HepG2 (cell line): Measurements from ENCODE around the gene TET2. TPM values are rescaled to one million over a fixed set of nuclear protein-coding genes. Genes with fewer than 3 reads are reported as not detected.

ENCODE experiments used
- CSRNP1 ChIP-seq: sonication (generic); formaldehyde crosslinking; IDR thresholded peaks from 2 replicates; pipeline ENCODE4 v1.8.1; 2023; ENCODE audit warnings: mild to moderate bottlenecking, missing genetic modification reagents
- RBM22 ChIP-seq: fragments of 200-400 bp; formaldehyde crosslinking; optimal IDR thresholded peaks from 2 replicates; pipeline ENCODE3; 2017; ENCODE audit warnings: mild to moderate bottlenecking, low read length, moderate library complexity
- RORA ChIP-seq: sonication (generic); formaldehyde crosslinking; IDR thresholded peaks from 2 replicates; pipeline ENCODE4 v1.5.0; 2020; ENCODE audit warnings: mild to moderate bottlenecking, missing genetic modification reagents, moderate library complexity
- TAF1 ChIP-seq: sonication (generic); formaldehyde crosslinking; IDR thresholded peaks from 2 replicates; pipeline ENCODE4 v1.4.0; 2020; ENCODE audit warnings: missing genetic modification reagents
- THAP9 ChIP-seq: sonication (generic); formaldehyde crosslinking; IDR thresholded peaks from 2 replicates; pipeline ENCODE4; 2020; ENCODE audit warnings: missing genetic modification reagents, mild to moderate bottlenecking, borderline replicate concordance
- ZBTB40 ChIP-seq, 2 experiments: fragments of 450-650 bp in 1 of 2; sonication (generic) in 1 of 2; formaldehyde crosslinking in 1 of 2; IDR thresholded peaks; 2 replicates each; pipeline versions ENCODE4 v1.6.1 to v1.8.0; 2016 to 2022; ENCODE audit warnings: antibody characterized with exemption in 1 of 2, mild to moderate bottlenecking in 1 of 2, missing genetic modification reagents in 1 of 2
- ZNF138 ChIP-seq: sonication (generic); formaldehyde crosslinking; IDR thresholded peaks from 2 replicates; pipeline ENCODE4 v1.5.0; 2020; ENCODE audit warnings: mild to moderate bottlenecking, low read depth, missing genetic modification reagents
- ZNF781 ChIP-seq: sonication (generic); formaldehyde crosslinking; IDR thresholded peaks from 2 replicates; pipeline ENCODE4 v1.5.1; 2020; ENCODE audit warnings: borderline replicate concordance, mild to moderate bottlenecking, missing genetic modification reagents; ENCODE audit errors: not compliant biosample characterization
- polyA plus RNA-seq, 8 experiments: library from polyadenylated mRNA; depleted of rRNA in 3 of 8; stranded (reverse) in 7 of 8; unstranded in 1 of 8; fragments of >200 nt; fragmentation: Illumina TruSeq in 4 of 8; extraction: Trizol in 4 of 8; gene quantifications; 2 replicates each; pipeline versions ENCODE4 v1.2.1 to v1.2.3, GENCODE V29; 2011 to 2016; ENCODE audit warnings: low read depth in 4 of 8, missing spikeins in 1 of 8, mixed read lengths in 1 of 8; ENCODE audit not compliant: insufficient read depth in 1 of 8
- total RNA-seq, 5 experiments: library from RNA; depleted of rRNA; stranded (reverse); fragments of >200 nt; fragmentation: Illumina TruSeq; extraction: Trizol; gene quantifications; 2 replicates each; pipeline ENCODE4 v1.2.3, GENCODE V29; 2016; ENCODE audit warnings: low read depth in 1 of 5

TET2 gene
- total and polyA plus RNA-seq, 2 of the 13 experiments (the other 11 are each of a cell fraction or from before 2014, with no cell fraction given): 4.7 to 4.8 TPM

- TF ChIP-seq ZBTB40 (IDR thresholded peaks at IDR 0.05): no peak
- no peak for TF ChIP-seq ZBTB40 (CRISPR knock-in tag; IDR thresholded peaks at IDR 0.05)
- no peak for TF ChIP-seq ZNF781
- TF ChIP-seq RBM22: no peak
- no peak for TF ChIP-seq THAP9 (CRISPR knock-in tag)
- TF ChIP-seq TAF1 (CRISPR knock-in tag): no peak
- no peak for TF ChIP-seq RORA (CRISPR knock-in tag)
- no peak for TF ChIP-seq CSRNP1
- no peak for TF ChIP-seq ZNF138 (CRISPR knock-in tag)
These were observed 83.6 kb downstream of the TET2 start (continued) for GRCh38 chr4:105230287-105230686.
